MCF 10A (cell line): ENCODE measurements around the gene MMP28. TPM values are rescaled to one million over a fixed set of nuclear protein-coding genes. Genes with fewer than 3 reads are reported as not detected.

Experiments
- BruUV-seq: library from RNA; stranded (reverse); fragments of 400-500 nt; replicated peaks from 2 replicates; lab custom pipeline; 2021; lab: Mats Ljungman, UMichigan
- CTCF ChIA-PET: fragments of 300-600 bp; sonication (Branson Sonifier 250); formaldehyde crosslinking; extraction: SDS; loops from one replicate; lab custom pipeline; 2021; ENCODE audit warnings: antibody characterized with exemption, inconsistent platforms; lab: Yijun Ruan, JAX
- POLR2A ChIA-PET: fragments of 300-600, 350-650 bp; sonication (Branson Sonifier 250); formaldehyde crosslinking; extraction: SDS; loops from one replicate; lab custom pipeline; 2020; ENCODE audit warnings: antibody characterized with exemption, inconsistent platforms; lab: Yijun Ruan, JAX
- DNase-seq: peaks from one replicate; pipeline ENCODE4 v3.0.0-alpha.2; 2018; ENCODE audit not compliant: unreplicated experiment
- H3K27ac Mint-ChIP-seq: one replicate; pipeline ENCODE4 v1.8.0; 2022; ENCODE audit warnings: mild to moderate bottlenecking, low read depth, mixed read lengths; ENCODE audit not compliant: unreplicated experiment
- H3K27me3 Mint-ChIP-seq: one replicate; pipeline ENCODE4 v1.8.0; 2022; ENCODE audit warnings: mixed read lengths; ENCODE audit not compliant: insufficient read depth, unreplicated experiment
- H3K36me3 Mint-ChIP-seq: one replicate; pipeline ENCODE4 v1.8.0; 2022; ENCODE audit warnings: mild to moderate bottlenecking, moderate library complexity, mixed read lengths; ENCODE audit not compliant: insufficient read depth, unreplicated experiment
- H3K4me1 Mint-ChIP-seq: one replicate; pipeline ENCODE4 v1.8.0; 2022; ENCODE audit warnings: mixed read lengths; ENCODE audit not compliant: insufficient read depth, unreplicated experiment
- H3K4me3 Mint-ChIP-seq: one replicate; pipeline ENCODE4 v1.8.0; 2022; ENCODE audit warnings: mild to moderate bottlenecking, moderate library complexity, mixed read lengths; ENCODE audit not compliant: unreplicated experiment
- H3K9me3 Mint-ChIP-seq: one replicate; pipeline ENCODE4 v1.8.0; 2022; ENCODE audit warnings: mixed read lengths; ENCODE audit not compliant: unreplicated experiment
- CTCF ChIP-seq: fragments of 200-600 bp; IDR thresholded peaks from one replicate; pipeline ENCODE4 v1.8.0; 2022; ENCODE audit warnings: antibody characterized with exemption, mild to moderate bottlenecking; ENCODE audit not compliant: unreplicated experiment
- intact Hi-C: fragments of 100-400 bp; cut with micrococcal nuclease; formaldehyde crosslinking; loops from 2 replicates; pipeline ENCODE4 v1.14.1; 2022
- total RNA-seq: library from RNA; stranded (reverse); gene quantifications from 2 replicates; pipeline ENCODE4 v1.2.3, GENCODE V29; 2022

MMP28 gene
- total RNA-seq, 1 experiment from 2014 or later = 27.4 TPM

GRCh38 chr17:35808240-35808961 is 13.0 kb upstream of the MMP28 start:
- Mint-ChIP-seq H3K27me3 (no peaks in the 10 kb centered on the region), H3K4me3 (peak overlapping the region; percentile 92), H3K27ac (peak overlapping the region; percentile 89), H3K9me3 (no peaks in the 10 kb centered on the region), H3K4me1 (peaks cover 30% of the 10 kb centered on the region), H3K36me3 (peaks cover 23% of the 10 kb centered on the region)
- ChIA-PET CTCF (interaction anchor here (0.6 to 10.8 kb wide), 20 partner anchors 9 to 1463 kb away, joined by 3 to 684 read pairs (median 4); partner anchors contain the start of genes C17orf50 and MMP28), POLR2A (interaction anchor here (0.6 to 10.7 kb wide), 25 partner anchors 11 to 737 kb away, joined by 3 to 489 read pairs (median 5); partner anchors contain the start of genes AP2B1, C17orf50, MMP28 and PEX12)
- intact Hi-C loops = loop anchor here (5.0 kb wide), 1 partner anchor 196 kb away; no protein-coding TSS in a partner anchor
- TF ChIP-seq CTCF = no peak
- TSS peak; percentile 97 for BruUV-seq
- no peak for DNase-seq

- TF ChIP-seq CTCF = no peak
- intact Hi-C loops = loop anchor here (5.0 kb wide), 1 partner anchor 195 kb away; no protein-coding TSS in a partner anchor
- no TSS peak for BruUV-seq
- ChIA-PET POLR2A (interaction anchor here (0.7 to 10.7 kb wide), 5 partner anchors 12 to 218 kb away, joined by 4 to 489 read pairs (median 56); partner anchors contain the start of genes C17orf50 and MMP28), CTCF (interaction anchor here (0.6 to 10.8 kb wide), 12 partner anchors 8 to 145 kb away, joined by 3 to 684 read pairs (median 7); partner anchors contain the start of gene C17orf50)
- Mint-ChIP-seq H3K27ac (no peak overlapping the region), H3K4me1 (peaks cover 30% of the 10 kb centered on the region), H3K9me3 (no peaks in the 10 kb centered on the region), H3K36me3 (peaks cover 20% of the 10 kb centered on the region), H3K27me3 (no peaks in the 10 kb centered on the region), H3K4me3 (peak overlapping the region; percentile 92)
- no peak for DNase-seq
These were observed 12.1 kb upstream of the MMP28 start for GRCh38 chr17:35807371-35808144.

- Mint-ChIP-seq H3K36me3 (peaks cover 8% of the 10 kb centered on the region), H3K27me3 (no peaks in the 10 kb centered on the region), H3K4me3 (no peak overlapping the region), H3K9me3 (no peaks in the 10 kb centered on the region), H3K4me1 (peaks cover 48% of the 10 kb centered on the region), H3K27ac (no peak overlapping the region)
- BruUV-seq = no TSS peak
- ChIA-PET CTCF (interaction anchor here (0.6 to 10.8 kb wide), 30 partner anchors 8 to 748 kb away, joined by 3 to 684 read pairs (median 4); partner anchors contain the start of genes C17orf50 and MMP28), POLR2A (interaction anchor here (0.6 to 10.7 kb wide), 2 partner anchors 28 to 43 kb away, joined by 3 to 489 read pairs; no protein-coding TSS in a partner anchor)
- TF ChIP-seq CTCF = peak; percentile 96
- peak; percentile 93 for DNase-seq
- intact Hi-C loops = loop anchor here (1.0 to 5.0 kb wide), 2 partner anchors 37 to 192 kb away; no protein-coding TSS in a partner anchor
These were observed 9.3 kb upstream of the MMP28 start for GRCh38 chr17:35804658-35805192.
